Glutamatergic neuron (in vitro differentiated cells): ENCODE results near the gene ARHGAP24. TPM values are rescaled to one million over a fixed set of nuclear protein-coding genes. Genes with fewer than 3 reads are reported as not detected.

Experiments
- DNase-seq: peaks from one replicate; pipeline ENCODE4 v3.0.0; 2022
- H3K27ac Mint-ChIP-seq: one replicate; pipeline ENCODE4 v1.8.0; 2020; ENCODE audit warnings: mild to moderate bottlenecking, mixed read lengths, inconsistent platforms; ENCODE audit not compliant: unreplicated experiment
- H3K27me3 Mint-ChIP-seq: one replicate; pipeline ENCODE4 v1.8.0; 2020; ENCODE audit warnings: mild to moderate bottlenecking, moderate library complexity, mixed read lengths, inconsistent platforms; ENCODE audit not compliant: unreplicated experiment
- H3K36me3 Mint-ChIP-seq: one replicate; pipeline ENCODE4 v1.8.0; 2020; ENCODE audit warnings: mild to moderate bottlenecking, mixed read lengths, inconsistent platforms; ENCODE audit not compliant: unreplicated experiment
- H3K4me1 Mint-ChIP-seq: one replicate; pipeline ENCODE4 v1.8.0; 2020; ENCODE audit warnings: mild to moderate bottlenecking, low read depth, mixed read lengths, inconsistent platforms; ENCODE audit not compliant: unreplicated experiment
- H3K4me3 Mint-ChIP-seq: one replicate; pipeline ENCODE4 v1.8.0; 2020; ENCODE audit warnings: mild to moderate bottlenecking, mixed read lengths, inconsistent platforms; ENCODE audit not compliant: unreplicated experiment
- H3K9me3 Mint-ChIP-seq: one replicate; pipeline ENCODE4 v1.8.0; 2020; ENCODE audit warnings: mild to moderate bottlenecking, moderate library complexity, mixed read lengths, inconsistent platforms; ENCODE audit not compliant: unreplicated experiment
- CTCF ChIP-seq: fragments of 200-600 bp; sonication (generic); IDR thresholded peaks from one replicate; pipeline ENCODE4 v1.5.0; 2021; ENCODE audit not compliant: partially characterized antibody, unreplicated experiment
- total RNA-seq: library from RNA; stranded (reverse); fragmentation: NEBNext Ultra II Directional; extraction: Animal tissue kit (Norgen Biotek cat#: 25700); gene quantifications from one replicate; pipeline ENCODE4 v1.2.1, GENCODE V29; 2021; ENCODE audit not compliant: unreplicated experiment

Gene ARHGAP24
- total RNA-seq, 1 donor from 2014 or later, result 1.6 TPM

DNA sequence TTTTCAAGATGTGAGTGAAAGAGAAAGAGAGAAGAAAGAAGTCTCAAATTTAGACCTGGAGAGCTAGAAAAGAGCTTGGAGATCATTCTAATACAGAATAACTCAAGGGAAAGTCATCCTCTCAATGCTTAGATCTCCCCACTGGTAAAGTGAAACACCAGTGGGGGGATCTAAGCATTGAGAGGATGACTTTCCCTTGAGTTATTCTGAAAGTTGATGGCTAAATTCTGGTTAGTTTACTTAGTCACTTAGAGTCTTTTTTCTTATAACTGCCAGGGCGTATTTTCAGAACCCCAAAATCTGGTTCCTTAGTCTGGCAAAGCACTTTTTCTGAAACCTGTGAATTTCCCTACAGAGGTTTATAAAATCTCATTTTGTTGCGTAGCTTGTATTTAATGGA, 198.6 kb downstream of the ARHGAP24 start:
- peaks cover 2% of the 10 kb centered on the region for H3K27me3 Mint-ChIP-seq

GRCh38 chr4:85675076-85676049, 200.4 kb downstream of the ARHGAP24 start:
- Mint-ChIP-seq H3K4me3 (no peak overlapping the region), H3K4me1 (no peaks in the 10 kb centered on the region), H3K27me3 (peaks cover 2% of the 10 kb centered on the region), H3K27ac (no peak overlapping the region), H3K36me3 (no peaks in the 10 kb centered on the region), H3K9me3 (no peaks in the 10 kb centered on the region)
- no peak for TF ChIP-seq CTCF
- no peak for DNase-seq

More for the DNA sequence above, 198.6 kb downstream of the ARHGAP24 start:
- H3K4me3 Mint-ChIP-seq, result no peak overlapping the region
- no peaks in the 10 kb centered on the region for H3K36me3 Mint-ChIP-seq
- no peak overlapping the region for H3K27ac Mint-ChIP-seq
- no peak for TF ChIP-seq CTCF
- peaks cover under 1% of the 10 kb centered on the region for H3K9me3 Mint-ChIP-seq
- no peak for DNase-seq
- no peaks in the 10 kb centered on the region for H3K4me1 Mint-ChIP-seq

DNA sequence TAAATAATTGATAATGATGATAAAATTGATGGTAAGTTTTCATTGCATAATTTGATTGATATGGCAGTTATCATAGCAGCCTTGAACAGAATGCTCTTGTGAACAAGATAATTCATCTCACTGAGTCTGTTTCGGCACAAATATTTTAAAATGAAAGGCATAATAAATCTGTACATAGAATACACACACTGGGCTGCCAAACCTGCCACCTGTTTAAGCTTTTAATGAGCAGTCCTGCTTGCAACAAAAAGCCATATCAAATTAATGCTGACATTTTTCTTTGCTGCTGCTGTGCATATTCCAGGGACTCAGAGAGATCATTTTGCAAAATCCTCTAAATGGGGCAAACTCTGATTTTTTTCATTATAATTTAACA, 201.1 kb downstream of the ARHGAP24 start:
- no peaks in the 10 kb centered on the region for H3K36me3 Mint-ChIP-seq
- H3K4me1 Mint-ChIP-seq, result no peaks in the 10 kb centered on the region
- DNase-seq, result no peak
- H3K27me3 Mint-ChIP-seq, result peaks cover 2% of the 10 kb centered on the region
- no peak overlapping the region for H3K27ac Mint-ChIP-seq
- H3K9me3 Mint-ChIP-seq, result no peaks in the 10 kb centered on the region
- TF ChIP-seq CTCF, result no peak
- no peak overlapping the region for H3K4me3 Mint-ChIP-seq

- H3K9me3 Mint-ChIP-seq, result no peaks in the 10 kb centered on the region
- H3K4me3 Mint-ChIP-seq, result no peak overlapping the region
- H3K36me3 Mint-ChIP-seq, result no peaks in the 10 kb centered on the region
- no peaks in the 10 kb centered on the region for H3K4me1 Mint-ChIP-seq
- peaks cover 2% of the 10 kb centered on the region for H3K27me3 Mint-ChIP-seq
- TF ChIP-seq CTCF, result no peak
- no peak overlapping the region for H3K27ac Mint-ChIP-seq
- no peak for DNase-seq
Observed at GRCh38 chr4:85676850-85677590, 202.1 kb downstream of the ARHGAP24 start.
